Endothelial cell of umbilical vein (primary cell): Measurements from ENCODE around the gene INCENP. TPM values are rescaled to one million over a fixed set of nuclear protein-coding genes. Genes with fewer than 3 reads are reported as not detected.

ENCODE experiments used
- BruUV-seq: library from RNA; stranded (reverse); fragments of 400-500 nt; replicated peaks from 2 replicates; lab custom pipeline; 2021; lab: Mats Ljungman, UMichigan
- CTCF ChIA-PET: fragments of 300-600, 350-600 bp; sonication (Branson Sonifier 250); formaldehyde crosslinking; loops from one replicate; lab custom pipeline; 2021; ENCODE audit warnings: antibody characterized with exemption, inconsistent platforms; lab: Charles Lee
- POLR2A ChIA-PET: fragments of 300-600, 350-600 bp; sonication (Branson Sonifier 250); formaldehyde crosslinking; loops from one replicate; lab custom pipeline; 2021; ENCODE audit warnings: antibody characterized with exemption, inconsistent platforms; lab: Charles Lee
- DNase-seq: peaks from one replicate; pipeline ENCODE4 v3.0.0-alpha.2; 2011; ENCODE audit warnings: low read depth, low spot score
- FAIRE-seq: peaks from 2 replicates; lab custom pipeline; 2011; peaks lifted over from hg19 to GRCh38; lab: Jason Lieb, UNC
- H2AFZ ChIP-seq: 2 replicates; pipeline ENCODE4 v1.6.0; 2012; ENCODE audit warnings: low read depth, low read length, control low read depth, inconsistent platforms
- H3K27ac ChIP-seq: 2 replicates; pipeline ENCODE4 v1.5.1; 2011; ENCODE audit warnings: low read depth, mild to moderate bottlenecking, control low read depth, low read length, moderate library complexity; ENCODE audit not compliant: insufficient read depth
- H3K27me3 ChIP-seq, 2 experiments: 2 replicates each; pipeline versions ENCODE4 v1.6.0 to v1.6.1; 2011; ENCODE audit warnings: low read length in 2 of 2, mixed read lengths in 1 of 2; ENCODE audit not compliant: control insufficient read depth in 2 of 2, insufficient read depth in 2 of 2
- H3K36me3 ChIP-seq, 2 experiments: 2 replicates in 1 of 2; 3 replicates in 1 of 2; pipeline ENCODE4 v1.5.1; 2011; ENCODE audit warnings: low read length in 2 of 2, mild to moderate bottlenecking in 1 of 2, moderate library complexity in 1 of 2; ENCODE audit not compliant: control insufficient read depth in 2 of 2, insufficient read depth in 2 of 2; ENCODE audit errors: extremely low read depth in 1 of 2
- H3K4me1 ChIP-seq: 3 replicates; pipeline ENCODE4 v1.5.1; 2011; ENCODE audit warnings: mild to moderate bottlenecking, low read length; ENCODE audit not compliant: control insufficient read depth, insufficient read depth; ENCODE audit errors: extremely low read depth
- H3K4me2 ChIP-seq: 2 replicates; pipeline ENCODE4 v1.6.1; 2011; ENCODE audit warnings: low read length, control low read depth, mixed read lengths; ENCODE audit not compliant: insufficient read depth
- H3K4me3 ChIP-seq, 3 experiments: fragments of 200-600 bp in 1 of 3; sonication (generic), shearing (Covaris generic) in 1 of 3; replicated peaks in 1 of 3; 2 replicates each; pipeline ENCODE4 v1.5.1; 2011 to 2016; ENCODE audit warnings: control low read depth in 3 of 3, low read length in 3 of 3, mild to moderate bottlenecking in 2 of 3, inconsistent platforms in 1 of 3, low read depth in 1 of 3, moderate library complexity in 1 of 3; ENCODE audit not compliant: insufficient read depth in 1 of 3
- H3K79me2 ChIP-seq: 2 replicates; pipeline ENCODE4 v1.6.0; 2012; ENCODE audit warnings: low read length, inconsistent platforms; ENCODE audit not compliant: control insufficient read depth, insufficient read depth
- H3K9ac ChIP-seq: replicated peaks from 2 replicates; pipeline ENCODE3; 2011; ENCODE audit warnings: low read length, control low read depth; ENCODE audit not compliant: insufficient read depth; ENCODE audit errors: extremely low read depth
- H3K9me1 ChIP-seq: replicated peaks from 3 replicates; pipeline ENCODE4 v1.6.0; 2011; ENCODE audit warnings: mild to moderate bottlenecking, low read length; ENCODE audit not compliant: control insufficient read depth, insufficient read depth; ENCODE audit errors: extremely low read depth
- H3K9me3 ChIP-seq: replicated peaks from 2 replicates; pipeline ENCODE4 v1.5.1; 2012; ENCODE audit warnings: low read length, inconsistent platforms; ENCODE audit not compliant: control insufficient read depth, insufficient read depth
- H4K20me1 ChIP-seq: replicated peaks from 2 replicates; pipeline ENCODE3; 2011; ENCODE audit warnings: mild to moderate bottlenecking, low read length; ENCODE audit not compliant: control insufficient read depth, insufficient read depth; ENCODE audit errors: extremely low read depth
- CTCF ChIP-seq, 2 donors: IDR thresholded peaks; 1 replicate in 1 of 2; 2 replicates in 1 of 2; pipeline ENCODE4 v1.5.1; 2011; ENCODE audit warnings: low read length in 2 of 2, mild to moderate bottlenecking in 2 of 2, moderate library complexity in 2 of 2, control low read depth in 1 of 2, inconsistent platforms in 1 of 2, low read depth in 1 of 2; ENCODE audit not compliant: insufficient read depth in 1 of 2; ENCODE audit errors: extremely low read depth in 1 of 2
- EZH2 ChIP-seq: IDR thresholded peaks from 2 replicates; pipeline ENCODE4 v1.6.1; 2012; ENCODE audit warnings: borderline replicate concordance, low read depth, mild to moderate bottlenecking, moderate library complexity, low read length, inconsistent platforms; ENCODE audit not compliant: severe bottlenecking
- FOS ChIP-seq: IDR thresholded peaks from 2 replicates; pipeline ENCODE4 v1.6.1; 2011; ENCODE audit warnings: mild to moderate bottlenecking, low read length, moderate library complexity, borderline replicate concordance; ENCODE audit not compliant: insufficient read depth
- GATA2 ChIP-seq: IDR thresholded peaks from 2 replicates; pipeline ENCODE4 v1.7.0; 2011; ENCODE audit warnings: low read depth, mild to moderate bottlenecking, moderate library complexity, mixed read lengths, low read length; ENCODE audit not compliant: insufficient read length, insufficient read depth
- JUN ChIP-seq: IDR thresholded peaks from 2 replicates; pipeline ENCODE4 v1.6.1; 2011; ENCODE audit warnings: borderline replicate concordance, low read depth; ENCODE audit not compliant: insufficient read length, insufficient read depth
- MAX ChIP-seq: IDR thresholded peaks from 2 replicates; pipeline ENCODE4 v1.6.1; 2011; ENCODE audit not compliant: insufficient read depth, insufficient read length
- MYC ChIP-seq: IDR thresholded peaks from one replicate; pipeline ENCODE4 v1.6.1; 2011; ENCODE audit warnings: mild to moderate bottlenecking, low read depth, low read length
- POLR2A ChIP-seq: IDR thresholded peaks from 2 replicates; pipeline ENCODE4 v1.6.1; 2012; ENCODE audit warnings: low read depth, mild to moderate bottlenecking, control low read depth, low read length
- POLR2AphosphoS5 ChIP-seq: IDR thresholded peaks from 2 replicates; pipeline ENCODE4 v1.6.1; 2012; ENCODE audit warnings: low read depth, mild to moderate bottlenecking, control low read depth, low read length, moderate library complexity; ENCODE audit not compliant: insufficient read depth
- dilution Hi-C: fragments of 300-500 bp; cut with MboI; formaldehyde crosslinking; loops from one replicate; pipeline ENCODE4 v1.15.0; 2019; ENCODE audit warnings: low sequenced_read_pairs; ENCODE audit not compliant: extremely low pct_ligation_motif_present
- intact Hi-C: fragments of 100-400 bp; cut with micrococcal nuclease; formaldehyde crosslinking; loops from one replicate; pipeline ENCODE4 v1.10.0; 2022
- polyA plus RNA-seq, 4 experiments: library from polyadenylated mRNA; depleted of rRNA in 3 of 4; stranded (reverse) in 3 of 4; unstranded in 1 of 4; fragments of >200 nt; gene quantifications; 2 replicates each; pipeline versions ENCODE4 v1.2.1 to v1.2.3, GENCODE V29; 2011 to 2012; ENCODE audit warnings: missing spikeins in 1 of 4
- total RNA-seq: library from RNA; stranded (reverse); gene quantifications from 2 replicates; pipeline ENCODE4 v1.2.3, GENCODE V29; 2021

Gene INCENP
- total and polyA plus RNA-seq, 2 donors (not counting 3 experiments of a cell fraction or from before 2014, with no cell fraction given): 22.9 to 86.8 TPM

DNA sequence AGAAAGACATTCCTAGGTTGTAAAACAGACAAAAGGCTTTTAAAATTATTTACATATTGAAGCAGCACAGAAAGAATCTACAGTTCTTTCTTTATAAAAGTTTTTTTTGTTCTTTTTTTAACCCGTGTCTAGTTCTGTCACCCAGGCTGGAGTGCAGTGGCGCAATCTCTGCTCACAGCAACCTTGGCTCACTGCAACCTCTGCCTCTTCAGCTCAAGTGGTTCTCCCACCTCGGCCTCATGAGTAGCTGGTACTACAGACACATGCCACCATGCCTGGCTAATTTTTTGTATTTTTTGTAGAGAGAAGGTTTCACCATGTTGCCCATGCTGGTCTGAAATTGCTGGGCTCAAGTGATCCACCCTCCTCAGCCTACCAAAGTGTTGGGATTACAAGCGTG lies 3.8 kb upstream of the INCENP start:
- peaks cover 10% of the 10 kb centered on the region for H3K4me1 ChIP-seq
- no peak overlapping the region for H3K4me3 ChIP-seq
- no peak overlapping the region for H2AFZ ChIP-seq
- ChIA-PET POLR2A (no interaction called here), CTCF (interaction anchor here (2.0 kb wide), 1 partner anchor 12 kb away, joined by 8 read pairs; no protein-coding TSS in a partner anchor)
- dilution Hi-C loops: no loop called here
- DNase-seq (no peak), FAIRE-seq (no peak)
- no peak overlapping the region for H3K4me2 ChIP-seq
- intact Hi-C loops: loop anchor here (5.0 kb wide), 1 partner anchor 328 kb away; the partner anchor contains the start of genes FEN1 and TMEM258
- BruUV-seq: no TSS peak
- H3K36me3 ChIP-seq: no peaks in the 10 kb centered on the region
- H3K27ac ChIP-seq: no peak overlapping the region
- no peaks in the 10 kb centered on the region for H4K20me1 ChIP-seq
- peaks cover 4% of the 10 kb centered on the region for H3K9me3 ChIP-seq
- no peaks in the 10 kb centered on the region for H3K9me1 ChIP-seq
- no peak overlapping the region for H3K9ac ChIP-seq
- peaks cover 11% of the 10 kb centered on the region for H3K79me2 ChIP-seq
- TF ChIP-seq GATA2: no peak
- TF ChIP-seq POLR2A: no peak
- no peak for TF ChIP-seq EZH2
- no peak for TF ChIP-seq JUN
- no peak for TF ChIP-seq MYC
- no peak for TF ChIP-seq MAX
- TF ChIP-seq CTCF (IDR thresholded peaks at IDR 0.05; ENCODE audit: extremely low read depth in 1 of 2, insufficient read depth in 1 of 2, low read depth in 1 of 2, low read length in 2 of 2): no peak
- TF ChIP-seq POLR2AphosphoS5: no peak
- no peak for TF ChIP-seq FOS
- peaks cover 6% of the 10 kb centered on the region in 2 experiments for H3K27me3 ChIP-seq
